ENCODE data around the gene FZD8. TPM values are rescaled to one million over a fixed set of nuclear protein-coding genes. Genes with fewer than 3 reads are reported as not detected.
A peak's percentile ranks its signal among the peaks of the same experiment; 100 is the strongest.

FZD8 gene
- total RNA-seq, 6 donors from 2014 or later, result 2.1 to 26.3 (median 21.0) TPM

DNA sequence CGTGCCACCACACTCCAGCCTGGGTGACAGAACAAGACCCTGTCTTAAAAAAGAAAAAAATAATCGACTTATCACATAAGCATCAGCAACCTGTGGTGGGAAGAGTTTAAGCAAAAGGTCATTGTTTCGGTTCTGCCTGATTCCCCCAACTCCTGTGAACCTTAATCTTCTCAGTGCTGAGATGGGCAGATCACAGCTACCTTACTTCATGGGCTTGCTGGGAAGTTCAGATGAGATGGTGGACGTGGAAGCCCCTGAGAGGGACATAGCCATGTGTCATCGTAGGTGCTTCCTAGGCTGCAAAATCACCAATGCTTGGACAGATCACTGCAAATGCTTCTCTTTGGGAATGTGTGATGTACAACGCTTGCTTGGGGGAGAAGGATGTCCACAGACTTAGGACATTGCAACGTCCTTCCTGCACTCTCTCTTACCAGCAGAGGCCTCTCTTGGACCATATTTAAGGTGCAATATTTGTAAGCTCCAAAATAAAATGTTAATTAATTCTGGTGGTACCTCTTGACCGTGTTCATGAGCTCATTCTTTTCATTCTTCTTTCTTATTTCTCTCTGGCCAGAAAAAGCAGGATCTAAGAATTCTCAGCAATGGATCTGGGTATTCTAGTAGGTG, 28.4 kb downstream of the FZD8 start:
- ATAC-seq (ENCODE audit: low FRiP score in 2 of 2) (peak in 1 of 2 donors; percentile 17), DNase-seq (no peak)
- Histone ChIP-seq H3K27ac (no peak overlapping the region), H3K9me3 (no peaks in the 10 kb centered on the region), H3K4me1 (no peaks in the 10 kb centered on the region), H3K36me3 (no peaks in the 10 kb centered on the region), H3K27me3 (no peaks in the 10 kb centered on the region), H3K4me3 (no peak overlapping the region)
- WGBS, 2 donors, result 52 to 61% methylated on average over 8 of the region's 8 CpGs
- no peak for TF ChIP-seq POLR2AphosphoS5 (IDR thresholded peaks at IDR 0.05)
- TF ChIP-seq, protein P1, sequence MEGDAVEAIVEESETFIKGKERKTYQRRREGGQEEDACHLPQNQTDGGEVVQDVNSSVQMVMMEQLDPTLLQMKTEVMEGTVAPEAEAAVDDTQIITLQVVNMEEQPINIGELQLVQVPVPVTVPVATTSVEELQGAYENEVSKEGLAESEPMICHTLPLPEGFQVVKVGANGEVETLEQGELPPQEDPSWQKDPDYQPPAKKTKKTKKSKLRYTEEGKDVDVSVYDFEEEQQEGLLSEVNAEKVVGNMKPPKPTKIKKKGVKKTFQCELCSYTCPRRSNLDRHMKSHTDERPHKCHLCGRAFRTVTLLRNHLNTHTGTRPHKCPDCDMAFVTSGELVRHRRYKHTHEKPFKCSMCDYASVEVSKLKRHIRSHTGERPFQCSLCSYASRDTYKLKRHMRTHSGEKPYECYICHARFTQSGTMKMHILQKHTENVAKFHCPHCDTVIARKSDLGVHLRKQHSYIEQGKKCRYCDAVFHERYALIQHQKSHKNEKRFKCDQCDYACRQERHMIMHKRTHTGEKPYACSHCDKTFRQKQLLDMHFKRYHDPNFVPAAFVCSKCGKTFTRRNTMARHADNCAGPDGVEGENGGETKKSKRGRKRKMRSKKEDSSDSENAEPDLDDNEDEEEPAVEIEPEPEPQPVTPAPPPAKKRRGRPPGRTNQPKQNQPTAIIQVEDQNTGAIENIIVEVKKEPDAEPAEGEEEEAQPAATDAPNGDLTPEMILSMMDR (IDR thresholded peaks at IDR 0.05), result peak in 2 of 6 experiments; percentile 9 to 23

DNA sequence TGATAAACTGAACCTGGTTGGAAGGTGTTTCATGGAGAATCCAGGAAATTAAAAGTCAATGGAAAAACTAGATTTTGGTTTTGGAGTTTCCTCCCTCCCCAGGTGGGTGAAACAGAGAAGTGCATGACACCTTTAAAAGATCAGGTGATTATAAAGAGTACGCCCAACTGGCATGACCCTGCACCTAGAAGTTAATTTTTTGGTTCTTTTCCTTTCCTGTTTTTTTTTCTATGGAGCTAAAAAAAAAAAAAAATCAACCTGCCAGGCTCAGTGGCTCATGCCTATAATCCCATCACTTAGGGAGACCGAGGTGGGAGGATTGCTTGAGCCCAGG, 29.0 kb downstream of the FZD8 start:
- DNase-seq (no peak), ATAC-seq (ENCODE audit: low FRiP score in 2 of 2) (no peak)
- Histone ChIP-seq H3K27me3 (peaks cover 0 to 6% (median 2%) of the 10 kb centered on the region in 4 donors), H3K36me3 (no peaks in the 10 kb centered on the region), H3K9me3 (no peaks in the 10 kb centered on the region), H3K4me3 (no peak overlapping the region), H3K27ac (no peak overlapping the region), H3K4me1 (peaks cover 2 to 4% (median 3%) of the 10 kb centered on the region in 4 donors)
- WGBS, 2 donors, result 75 to 81% methylated on average over 2 of the region's 2 CpGs
- no peak for TF ChIP-seq EP300 (IDR thresholded peaks at IDR 0.05)
- TF ChIP-seq POLR2AphosphoS5 (IDR thresholded peaks at IDR 0.05), result no peak
- no peak for TF ChIP-seq POLR2A (IDR thresholded peaks at IDR 0.05)
- TF ChIP-seq, protein P1 (IDR thresholded peaks at IDR 0.05), result no peak

GRCh38 chr10:35612385-35613106, 29.6 kb downstream of the FZD8 start:
- TF ChIP-seq EP300 (IDR thresholded peaks at IDR 0.05) (no peak), POLR2AphosphoS5 (IDR thresholded peaks at IDR 0.05) (no peak), POLR2A (IDR thresholded peaks at IDR 0.05) (no peak)
- TF ChIP-seq, protein P1 (IDR thresholded peaks at IDR 0.05), result no peak
- no peak overlapping the region for H3K4me3 ChIP-seq
- H3K27ac ChIP-seq, result no peak overlapping the region
- H3K36me3 ChIP-seq, result no peaks in the 10 kb centered on the region
- WGBS, 2 donors, result 60 to 66% methylated on average over 5 to 6 of the region's 6 CpGs
- ATAC-seq (ENCODE audit: low FRiP score in 2 of 2), result no peak
- DNase-seq, result no peak
- H3K4me1 ChIP-seq, result peaks cover 8 to 9% (median 8%) of the 10 kb centered on the region in 4 donors
- H3K27me3 ChIP-seq, result peaks cover 0 to 11% (median 5%) of the 10 kb centered on the region in 4 donors
- no peaks in the 10 kb centered on the region for H3K9me3 ChIP-seq

DNA sequence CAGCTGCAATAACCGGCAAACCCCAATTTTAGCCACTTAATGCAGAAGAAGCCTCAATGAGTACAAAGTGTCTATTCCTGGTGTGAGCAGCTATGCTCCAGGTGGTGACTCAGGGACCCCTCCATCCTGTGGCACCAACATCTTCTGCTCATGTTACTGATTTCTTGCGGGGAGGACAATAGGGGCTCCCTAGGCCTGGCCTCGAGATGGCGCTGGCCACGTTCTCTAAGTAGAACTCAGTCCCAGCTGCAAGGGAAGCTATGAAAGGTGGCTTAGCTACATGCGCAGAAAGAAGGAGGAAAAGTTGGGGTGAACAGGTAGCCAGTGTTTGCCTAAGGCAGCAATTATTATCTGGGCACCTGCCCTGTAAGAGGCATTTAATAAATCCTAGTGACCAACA, 30.3 kb downstream of the FZD8 start:
- Histone ChIP-seq H3K36me3 (no peaks in the 10 kb centered on the region), H3K27me3 (peaks cover 0 to 13% (median 7%) of the 10 kb centered on the region in 4 donors), H3K9me3 (no peaks in the 10 kb centered on the region), H3K4me3 (no peak overlapping the region), H3K27ac (no peak overlapping the region), H3K4me1 (peaks cover 9 to 16% (median 11%) of the 10 kb centered on the region in 4 donors)
- 72 to 85% methylated on average over 6 of the region's 6 CpGs for WGBS, 2 donors
- no peak for ATAC-seq (ENCODE audit: low FRiP score in 2 of 2)
- TF ChIP-seq EP300 (IDR thresholded peaks at IDR 0.05) (no peak), POLR2A (IDR thresholded peaks at IDR 0.05) (no peak), POLR2AphosphoS5 (IDR thresholded peaks at IDR 0.05) (no peak)
- TF ChIP-seq, protein P1 (IDR thresholded peaks at IDR 0.05), result no peak
- no peak for DNase-seq
